ENCODE data around the gene DBNDD1. TPM values are rescaled to one million over a fixed set of nuclear protein-coding genes. Genes with fewer than 3 reads are reported as not detected.

The DBNDD1 gene
- total and polyA plus RNA-seq, 12 donors = 0.72 to 6.8 (median 4.1) TPM

GRCh38 chr16:89960966-89961365 is 58.3 kb downstream of the DBNDD1 start:
- Histone ChIP-seq H3K27me3 (no peaks in the 10 kb centered on the region), H3K36me3 (peaks cover 0 to 96% (median 19%) of the 10 kb centered on the region in 9 donors), H3K27ac (no peak overlapping the region), H3K4me3 (no peak overlapping the region), H3K4me1 (peaks cover 0 to 10% (median 0%) of the 10 kb centered on the region in 9 donors), H3K9me3 (no peaks in the 10 kb centered on the region)
- 96% methylated on average over 13 of the region's 13 CpGs for WGBS, 2 donors
- DNase-seq = no peak
- intact Hi-C loops (cut with DNase I) = no loop called here
- no peak for ATAC-seq
- TF ChIP-seq CTCF (IDR thresholded peaks at IDR 0.05) = no peak

- Histone ChIP-seq H3K27me3 (no peaks in the 10 kb centered on the region), H3K27ac (no peak overlapping the region), H3K4me3 (no peak overlapping the region), H3K4me1 (peaks cover 0 to 16% (median 0%) of the 10 kb centered on the region in 9 donors), H3K9me3 (no peaks in the 10 kb centered on the region), H3K36me3 (peaks cover 0 to 91% (median 19%) of the 10 kb centered on the region in 9 donors)
- no peak for TF ChIP-seq CTCF (IDR thresholded peaks at IDR 0.05)
- WGBS, 2 donors = 97 to 99% methylated on average over 10 of the region's 10 CpGs
- ATAC-seq = no peak
- intact Hi-C loops (cut with DNase I) = loop anchor here in 1 of 10 donors (10.0 kb wide), 1 partner anchor 74 kb away; no protein-coding TSS in a partner anchor
- no peak for DNase-seq
These were observed 60.7 kb downstream of the DBNDD1 start for GRCh38 chr16:89958596-89958995.

GRCh38 chr16:89958068-89958467 is 61.2 kb downstream of the DBNDD1 start:
- ATAC-seq = peak; percentile 32 to 80 (median 62)
- Histone ChIP-seq H3K27ac (peak overlapping the region in 2 of 10 donors; percentile 52 to 89), H3K9me3 (no peaks in the 10 kb centered on the region), H3K36me3 (peaks cover 0 to 86% (median 19%) of the 10 kb centered on the region in 9 donors), H3K27me3 (no peaks in the 10 kb centered on the region), H3K4me1 (peaks cover 0 to 18% (median 0%) of the 10 kb centered on the region in 9 donors), H3K4me3 (peak overlapping the region in 2 of 10 donors; percentile 16 to 51)
- peak; percentile 20 to 45 for DNase-seq
- 94 to 95% methylated on average over 7 of the region's 7 CpGs for WGBS, 2 donors
- no peak for TF ChIP-seq CTCF (IDR thresholded peaks at IDR 0.05)
- intact Hi-C loops (cut with DNase I) = loop anchor here in 1 of 10 donors (10.0 kb wide), 1 partner anchor 73 kb away; no protein-coding TSS in a partner anchor

- DNase-seq (no peak), ATAC-seq (no peak)
- Histone ChIP-seq H3K27ac (peak overlapping the region in 3 of 10 donors; percentile 8 to 89 (median 52)), H3K36me3 (peaks cover 0 to 79% (median 19%) of the 10 kb centered on the region in 9 donors), H3K27me3 (no peaks in the 10 kb centered on the region), H3K4me3 (peak overlapping the region in 5 of 10 donors; percentile 8 to 51 (median 16)), H3K9me3 (no peaks in the 10 kb centered on the region), H3K4me1 (peaks cover 0 to 18% (median 0%) of the 10 kb centered on the region in 9 donors)
- TF ChIP-seq CTCF (IDR thresholded peaks at IDR 0.05) = no peak
- intact Hi-C loops (cut with DNase I) = loop anchor here in 1 of 10 donors (10.0 kb wide), 1 partner anchor 72 kb away; no protein-coding TSS in a partner anchor
- WGBS, 2 donors = 91 to 96% methylated on average over 23 of the region's 23 CpGs
These were observed 62.0 kb downstream of the DBNDD1 start for GRCh38 chr16:89957216-89957785.
